Uterus (tissue), 4 donors: ENCODE measurements around the gene PWWP2B. TPM values are rescaled to one million over a fixed set of nuclear protein-coding genes. Genes with fewer than 3 reads are reported as not detected.

Experiments
- DNase-seq, 2 donors: peaks; one replicate each; pipeline ENCODE4 v3.0.0-alpha.2; 2019 to 2020
- H3K27ac ChIP-seq, 2 donors: fragments of 200-600 bp; sonication (generic); 1 replicate in 1 of 2; 2 replicates in 1 of 2; pipeline ENCODE4 v1.5.1; 2016 to 2018
- H3K27me3 ChIP-seq, 2 donors: fragments of 200-600 bp; sonication (generic); one replicate each; pipeline ENCODE4 v1.5.1; 2018 to 2019; ENCODE audit warnings: control low read depth in 1 of 2
- H3K36me3 ChIP-seq, 2 donors: fragments of 200-600 bp; sonication (generic); one replicate each; pipeline ENCODE4 v1.5.1; 2019; ENCODE audit warnings: control low read depth in 1 of 2
- H3K4me1 ChIP-seq, 2 donors: fragments of 200-600 bp; sonication (generic); one replicate each; pipeline ENCODE4 v1.5.1; 2018 to 2019; ENCODE audit warnings: control low read depth in 1 of 2
- H3K4me3 ChIP-seq, 2 donors: fragments of 200-600 bp; sonication (generic); 1 replicate in 1 of 2; 2 replicates in 1 of 2; pipeline ENCODE4 v1.5.1; 2018 to 2019; ENCODE audit warnings: mild to moderate bottlenecking in 1 of 2
- H3K9me3 ChIP-seq, 2 donors: fragments of 200-600 bp; sonication (generic); one replicate each; pipeline ENCODE4 v1.5.1; 2019; ENCODE audit warnings: control low read depth in 1 of 2
- CTCF ChIP-seq, 4 experiments: fragments of 200-600 bp in 2 of 4; fragments of 450-650 bp in 2 of 4; sonication (generic) in 2 of 4; IDR thresholded peaks; one replicate each; pipeline ENCODE4 v1.5.1; 2016 to 2019; ENCODE audit warnings: antibody characterized with exemption in 4 of 4, mild to moderate bottlenecking in 2 of 4, moderate library complexity in 1 of 4
- POLR2A ChIP-seq, 2 donors: fragments of 450-650 bp; IDR thresholded peaks; one replicate each; pipeline ENCODE4 v1.6.1; 2016; ENCODE audit warnings: antibody characterized with exemption in 2 of 2, mild to moderate bottlenecking in 1 of 2, moderate library complexity in 1 of 2
- intact Hi-C: fragments of 100-400 bp; cut with DNase I; formaldehyde crosslinking; loops from one replicate; pipeline ENCODE4 v1.15.1; 2023; ENCODE audit warnings: low total_unique reads
- total RNA-seq, 4 donors: library from RNA; depleted of rRNA in 3 of 4; stranded (reverse); fragments of >200 nt in 3 of 4; gene quantifications; one replicate each; pipeline versions ENCODE4 v1.1.0 to v1.2.4, GENCODE V29; 2014 to 2023
- donor health status: DM: yes; HTN: yes; CAD: no.

The PWWP2B gene
- total RNA-seq, 4 donors from 2014 or later: 0.29 to 27.6 (median 8.3) TPM

GRCh38 chr10:132452651-132453469, 55.9 kb downstream of the PWWP2B start:
- TF ChIP-seq CTCF (IDR thresholded peaks at IDR 0.05): peak; percentile 95 to 99 (median 99)
- no peak for TF ChIP-seq POLR2A (IDR thresholded peaks at IDR 0.05)
- no peaks in the 10 kb centered on the region for H3K9me3 ChIP-seq
- H3K4me1 ChIP-seq: peaks cover 0 to 11% of the 10 kb centered on the region in 2 donors
- H3K36me3 ChIP-seq: no peaks in the 10 kb centered on the region
- no peak overlapping the region for H3K4me3 ChIP-seq
- intact Hi-C loops: loop anchor here (2.0 to 5.0 kb wide), 2 partner anchors 64 to 231 kb away; no protein-coding TSS in a partner anchor
- peak; percentile 82 to 85 for DNase-seq
- H3K27me3 ChIP-seq: no peaks in the 10 kb centered on the region
- H3K27ac ChIP-seq: peak overlapping the region in 1 of 2 donors; percentile 35

GRCh38 chr10:132453470-132453861, 56.5 kb downstream of the PWWP2B start:
- no peak overlapping the region for H3K4me3 ChIP-seq

GRCh38 chr10:132454296-132455198, 57.5 kb downstream of the PWWP2B start:
- Histone ChIP-seq H3K4me3 (no peak overlapping the region), H3K9me3 (no peaks in the 10 kb centered on the region), H3K27ac (no peak overlapping the region), H3K4me1 (peaks cover 0 to 16% of the 10 kb centered on the region in 2 donors), H3K36me3 (no peaks in the 10 kb centered on the region), H3K27me3 (no peaks in the 10 kb centered on the region)
- TF ChIP-seq CTCF (IDR thresholded peaks at IDR 0.05) (no peak), POLR2A (IDR thresholded peaks at IDR 0.05) (no peak)
- no peak for DNase-seq
- intact Hi-C loops: loop anchor here (5.0 kb wide), 1 partner anchor 232 kb away; no protein-coding TSS in a partner anchor

More at GRCh38 chr10:132453470-132453861, 56.5 kb downstream of the PWWP2B start:
- peak overlapping the region in 1 of 2 donors; percentile 23 for H3K27ac ChIP-seq
- no peak for TF ChIP-seq CTCF (IDR thresholded peaks at IDR 0.05)
- no peak for TF ChIP-seq POLR2A (IDR thresholded peaks at IDR 0.05)
- peaks cover 0 to 12% of the 10 kb centered on the region in 2 donors for H3K4me1 ChIP-seq
- no peaks in the 10 kb centered on the region for H3K9me3 ChIP-seq
- DNase-seq: no peak
- H3K36me3 ChIP-seq: no peaks in the 10 kb centered on the region
- intact Hi-C loops: loop anchor here (2.0 to 5.0 kb wide), 2 partner anchors 65 to 231 kb away; no protein-coding TSS in a partner anchor
- H3K27me3 ChIP-seq: no peaks in the 10 kb centered on the region

- DNase-seq: no peak
- Histone ChIP-seq H3K27ac (no peak overlapping the region), H3K9me3 (no peaks in the 10 kb centered on the region), H3K4me3 (no peak overlapping the region), H3K27me3 (no peaks in the 10 kb centered on the region), H3K4me1 (peaks cover 0 to 16% of the 10 kb centered on the region in 2 donors), H3K36me3 (no peaks in the 10 kb centered on the region)
- intact Hi-C loops: no loop called here
- no peak for TF ChIP-seq CTCF (IDR thresholded peaks at IDR 0.05)
- TF ChIP-seq POLR2A (IDR thresholded peaks at IDR 0.05): no peak
Observed at GRCh38 chr10:132455441-132455971, 58.5 kb downstream of the PWWP2B start.
